ENCODE measurements around the gene SRP14. TPM values are rescaled to one million over a fixed set of nuclear protein-coding genes. Genes with fewer than 3 reads are reported as not detected.

SRP14 gene
- total RNA-seq, 2 experiments from 2014 or later, result 130 to 188 TPM

DNA sequence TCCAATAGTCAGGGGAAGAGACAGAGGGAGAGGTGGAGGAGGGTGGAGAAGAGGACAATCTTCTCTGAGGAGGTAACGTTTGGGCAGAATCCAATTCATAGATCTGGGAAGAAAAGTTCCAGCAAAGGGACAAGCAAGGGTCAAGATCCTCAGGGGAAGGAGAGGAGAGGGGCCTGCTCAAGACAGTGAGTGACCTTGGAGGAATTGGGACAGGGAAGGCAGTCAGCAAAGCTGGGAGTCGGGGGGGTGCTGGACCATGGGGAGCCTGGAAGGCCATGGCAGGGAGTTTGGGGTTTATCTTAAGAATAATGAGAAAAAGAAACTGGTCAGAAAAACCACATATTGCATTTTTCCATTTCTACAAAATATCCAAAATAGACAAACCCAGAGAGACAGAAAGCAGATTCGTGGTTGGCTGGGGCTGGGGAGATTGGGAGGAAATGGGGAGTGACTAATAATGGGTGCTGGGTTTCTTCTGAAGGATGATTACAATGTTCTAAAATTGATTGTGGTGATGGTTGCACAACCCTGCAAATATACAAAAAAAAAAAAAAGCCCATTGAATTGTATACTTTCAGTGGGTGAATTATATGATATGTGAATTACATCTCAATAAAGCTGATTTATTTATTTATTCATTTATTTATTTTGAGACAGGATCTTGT is 19.6 kb upstream of the SRP14 start:
- 0 out of 2 replicates have a peak overlapping the region, but pooled peaks have one; percentile 4 for H3K4me2 ChIP-seq (ENCODE audit: low read length)
- no peaks in the 10 kb centered on the region for H4K20me1 ChIP-seq (ENCODE audit: insufficient read depth, low read length)
- peaks cover 54% of the 10 kb centered on the region for H3K4me1 ChIP-seq (ENCODE audit: insufficient read depth, low read length, poor library complexity, severe bottlenecking)
- no peak overlapping the region for H3K4me3 ChIP-seq (ENCODE audit: low read depth, low read length, poor library complexity, severe bottlenecking)
- no TSS peak for BruUV-seq (replicated peaks)
- no peak for DNase-seq (ENCODE audit: low spot score)
- TF ChIP-seq, protein P1, sequence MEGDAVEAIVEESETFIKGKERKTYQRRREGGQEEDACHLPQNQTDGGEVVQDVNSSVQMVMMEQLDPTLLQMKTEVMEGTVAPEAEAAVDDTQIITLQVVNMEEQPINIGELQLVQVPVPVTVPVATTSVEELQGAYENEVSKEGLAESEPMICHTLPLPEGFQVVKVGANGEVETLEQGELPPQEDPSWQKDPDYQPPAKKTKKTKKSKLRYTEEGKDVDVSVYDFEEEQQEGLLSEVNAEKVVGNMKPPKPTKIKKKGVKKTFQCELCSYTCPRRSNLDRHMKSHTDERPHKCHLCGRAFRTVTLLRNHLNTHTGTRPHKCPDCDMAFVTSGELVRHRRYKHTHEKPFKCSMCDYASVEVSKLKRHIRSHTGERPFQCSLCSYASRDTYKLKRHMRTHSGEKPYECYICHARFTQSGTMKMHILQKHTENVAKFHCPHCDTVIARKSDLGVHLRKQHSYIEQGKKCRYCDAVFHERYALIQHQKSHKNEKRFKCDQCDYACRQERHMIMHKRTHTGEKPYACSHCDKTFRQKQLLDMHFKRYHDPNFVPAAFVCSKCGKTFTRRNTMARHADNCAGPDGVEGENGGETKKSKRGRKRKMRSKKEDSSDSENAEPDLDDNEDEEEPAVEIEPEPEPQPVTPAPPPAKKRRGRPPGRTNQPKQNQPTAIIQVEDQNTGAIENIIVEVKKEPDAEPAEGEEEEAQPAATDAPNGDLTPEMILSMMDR (conservative IDR thresholded peaks at IDR 0.05; ENCODE audit: low read length), result no peak
- no peak for TF ChIP-seq EZH2phosphoT487 (IDR thresholded peaks at IDR 0.05; ENCODE audit: borderline replicate concordance, low read depth, low read length)
- H3K79me2 ChIP-seq (ENCODE audit: insufficient read depth, low read depth, low read length), result no peaks in the 10 kb centered on the region
- POLR2A ChIA-PET, result interaction anchor here (0.6 to 1.0 kb wide), 5 partner anchors 10 to 172 kb away, joined by 3 to 5 read pairs (median 4); no protein-coding TSS in a partner anchor
- H3K27ac ChIP-seq (ENCODE audit: low read depth, low read length, poor library complexity, severe bottlenecking), result no peak overlapping the region
- CTCF ChIA-PET (ENCODE audit: unreplicated experiment), result no interaction called here
- H3K9me2 ChIP-seq (ENCODE audit: insufficient read depth, low read length), result no peaks in the 10 kb centered on the region
- no peaks in the 10 kb centered on the region for H3K9me3 ChIP-seq (ENCODE audit: low read length)
- no peaks in the 10 kb centered on the region for H3K36me3 ChIP-seq (ENCODE audit: insufficient read depth, low read length)
- H2AFZ ChIP-seq (ENCODE audit: low read length), result no peak overlapping the region
- intact Hi-C loops (cut with micrococcal nuclease; ENCODE audit: unreplicated experiment), result no loop called here

DNA sequence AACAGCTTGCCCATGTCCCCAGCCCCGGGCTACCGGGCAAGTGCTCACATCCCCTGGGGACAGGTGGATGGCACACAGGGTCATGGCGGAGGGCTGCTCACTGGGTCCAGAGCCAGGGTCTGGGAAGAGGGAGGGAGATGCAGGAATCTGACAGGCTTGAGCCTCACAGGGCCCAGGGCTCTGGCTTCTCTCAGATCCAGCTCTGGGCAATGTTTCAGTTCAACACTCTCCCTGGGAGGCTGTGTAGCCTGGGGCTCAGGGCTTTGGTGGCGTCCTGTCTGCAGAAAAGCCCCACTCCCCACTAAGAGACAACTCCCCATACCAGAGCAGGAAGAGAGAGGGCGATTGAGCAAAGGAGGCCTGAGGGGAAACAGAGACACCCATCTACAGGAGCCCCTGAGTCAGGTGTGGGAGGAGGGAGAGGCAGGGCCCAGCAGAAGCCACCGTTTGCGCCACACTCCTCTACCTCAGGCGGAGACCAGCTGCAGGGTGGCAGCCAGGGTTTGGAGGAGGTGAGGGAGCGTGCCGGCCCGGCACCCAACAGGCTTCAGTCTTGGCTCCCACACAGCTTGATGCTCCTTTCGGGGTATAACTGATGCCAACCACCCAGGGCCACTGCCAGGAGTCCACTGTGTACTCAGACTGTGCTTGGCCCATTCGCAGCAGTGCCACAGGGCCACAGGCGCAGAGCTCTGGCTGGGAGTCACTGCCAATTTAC is 16.8 kb upstream of the SRP14 start:
- TF ChIP-seq, protein P1 (conservative IDR thresholded peaks at IDR 0.05; ENCODE audit: low read length), result no peak
- no peak for TF ChIP-seq EZH2phosphoT487 (IDR thresholded peaks at IDR 0.05; ENCODE audit: borderline replicate concordance, low read depth, low read length)
- peaks cover 58% of the 10 kb centered on the region for H3K4me1 ChIP-seq (ENCODE audit: insufficient read depth, low read length, poor library complexity, severe bottlenecking)
- CTCF ChIA-PET (ENCODE audit: unreplicated experiment), result interaction anchor here (2.3 kb wide), 1 partner anchor 41 kb away, joined by 7 read pairs; no protein-coding TSS in a partner anchor
- H3K27ac ChIP-seq (ENCODE audit: low read depth, low read length, poor library complexity, severe bottlenecking), result no peak overlapping the region
- no peak for DNase-seq (ENCODE audit: low spot score)
- intact Hi-C loops (cut with micrococcal nuclease; ENCODE audit: unreplicated experiment), result loop anchor here (2.0 kb wide), 1 partner anchor 43 kb away; no protein-coding TSS in a partner anchor
- POLR2A ChIA-PET, result interaction anchor here (0.7 to 3.5 kb wide), 3 partner anchors 43 to 266 kb away, joined by 3 to 10 read pairs (median 4); no protein-coding TSS in a partner anchor
- H3K9me2 ChIP-seq (ENCODE audit: insufficient read depth, low read length), result no peaks in the 10 kb centered on the region
- no TSS peak for BruUV-seq (replicated peaks)
- H3K4me2 ChIP-seq (ENCODE audit: low read length), result peak overlapping the region; percentile 71
- no peaks in the 10 kb centered on the region for H3K36me3 ChIP-seq (ENCODE audit: insufficient read depth, low read length)
- H4K20me1 ChIP-seq (ENCODE audit: insufficient read depth, low read length), result no peaks in the 10 kb centered on the region
- no peak overlapping the region for H2AFZ ChIP-seq (ENCODE audit: low read length)
- H3K79me2 ChIP-seq (ENCODE audit: insufficient read depth, low read depth, low read length), result no peaks in the 10 kb centered on the region
- no peaks in the 10 kb centered on the region for H3K9me3 ChIP-seq (ENCODE audit: low read length)
- peak overlapping the region; percentile 22 for H3K4me3 ChIP-seq (ENCODE audit: low read depth, low read length, poor library complexity, severe bottlenecking)
